ENCODE data around the gene UGT3A2. TPM values are rescaled to one million over a fixed set of nuclear protein-coding genes. Genes with fewer than 3 reads are reported as not detected.

Gene UGT3A2
- total RNA-seq, 2 experiments from 2014 or later = not detected

GRCh38 chr5:36017622-36018021, 49.1 kb downstream of the UGT3A2 start:
- CTCF ChIA-PET = no interaction called here

DNA sequence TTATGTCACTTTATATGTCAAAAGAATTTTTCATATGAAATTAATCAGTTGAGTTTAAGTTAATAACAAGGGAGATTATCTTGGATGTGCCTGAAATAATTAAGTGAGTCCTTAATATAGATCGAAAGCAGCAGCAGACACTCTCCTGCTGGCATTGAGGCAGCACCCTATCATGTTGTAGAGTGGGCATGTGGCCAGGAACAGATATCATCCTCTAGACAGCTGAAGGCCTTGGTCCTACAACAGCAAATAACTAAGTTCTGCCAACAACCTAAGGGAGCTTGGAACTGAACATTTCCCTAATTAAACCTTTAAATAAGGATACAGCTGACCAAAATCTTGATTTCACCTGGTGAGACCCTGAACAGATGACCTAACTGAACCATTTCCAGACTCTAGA, 49.7 kb downstream of the UGT3A2 start:
- ChIA-PET CTCF (no interaction called here), POLR2A (no interaction called here)

More at GRCh38 chr5:36017622-36018021, 49.1 kb downstream of the UGT3A2 start:
- POLR2A ChIA-PET = no interaction called here

DNA sequence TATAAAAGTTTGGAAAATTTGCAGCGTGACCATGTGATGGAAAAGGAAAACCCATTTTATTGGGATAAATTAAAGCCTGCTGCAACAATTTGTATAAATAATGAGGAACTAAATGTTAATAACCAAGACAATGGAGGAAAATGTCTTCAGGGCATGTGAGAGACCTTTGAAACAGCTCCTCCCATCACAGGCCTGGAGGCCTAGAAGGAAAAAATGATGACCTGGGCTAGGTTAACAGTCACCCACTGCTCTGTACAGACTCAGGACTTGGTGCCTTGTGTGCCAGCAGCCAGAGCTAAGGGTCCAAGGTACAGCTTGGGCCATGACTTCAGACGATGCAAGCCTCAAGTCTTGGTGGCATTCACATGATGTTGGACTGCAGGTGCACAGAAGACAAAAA, 53.5 kb downstream of the UGT3A2 start:
- CTCF ChIA-PET = no interaction called here
- POLR2A ChIA-PET = no interaction called here

- POLR2A ChIA-PET = no interaction called here
- CTCF ChIA-PET = no interaction called here
Observed at GRCh38 chr5:36009698-36010097, 57.0 kb downstream of the UGT3A2 start.

GRCh38 chr5:36007366-36007765, 59.3 kb downstream of the UGT3A2 start:
- ChIA-PET POLR2A (no interaction called here), CTCF (no interaction called here)

- CTCF ChIA-PET = no interaction called here
Observed at GRCh38 chr5:36006163-36006562, 60.5 kb downstream of the UGT3A2 start.

GRCh38 chr5:36001032-36001431, 65.7 kb downstream of the UGT3A2 start:
- ChIA-PET POLR2A (no interaction called here), CTCF (no interaction called here)

More at GRCh38 chr5:36006163-36006562, 60.5 kb downstream of the UGT3A2 start:
- POLR2A ChIA-PET = no interaction called here

- ChIA-PET POLR2A (no interaction called here), CTCF (no interaction called here)
Observed at GRCh38 chr5:35999547-35999946, 67.1 kb downstream of the UGT3A2 start.

GRCh38 chr5:35996076-35996475, 70.6 kb downstream of the UGT3A2 start:
- CTCF ChIA-PET = no interaction called here
- POLR2A ChIA-PET = no interaction called here

- ChIA-PET POLR2A (no interaction called here), CTCF (no interaction called here)
Observed at GRCh38 chr5:35990941-35991611, 75.6 kb downstream of the UGT3A2 start, which contains the start of gene UGT3A1. Gene UGT3A1, minus strand, starts transcription at chr5:35991390. Its CDS starts 150 bp downstream, at chr5:35991240.

DNA sequence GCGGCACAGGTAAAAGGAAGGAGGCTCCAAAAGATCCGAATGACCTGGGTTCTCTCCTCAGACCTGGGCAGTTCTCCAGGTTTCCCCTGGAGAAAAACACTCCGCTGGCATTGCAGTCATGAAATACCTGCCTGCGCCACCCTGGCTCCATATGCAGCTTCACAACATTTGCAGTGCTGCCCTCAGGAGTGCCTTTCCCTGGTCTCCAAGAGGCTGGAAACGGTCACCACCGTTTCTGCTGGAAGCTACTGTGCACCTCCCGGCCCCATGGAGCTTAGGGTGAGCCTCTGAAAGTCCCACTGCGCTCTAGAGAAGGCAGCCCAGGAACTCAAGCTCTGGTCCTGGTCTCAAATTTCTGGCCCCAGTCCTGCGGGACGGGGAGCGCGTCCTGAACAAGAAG, 76.2 kb downstream of the UGT3A2 start:
- ChIA-PET POLR2A (no interaction called here), CTCF (no interaction called here)

- ChIA-PET POLR2A (no interaction called here), CTCF (no interaction called here)
Observed at GRCh38 chr5:35988529-35988928, 78.2 kb downstream of the UGT3A2 start.

DNA sequence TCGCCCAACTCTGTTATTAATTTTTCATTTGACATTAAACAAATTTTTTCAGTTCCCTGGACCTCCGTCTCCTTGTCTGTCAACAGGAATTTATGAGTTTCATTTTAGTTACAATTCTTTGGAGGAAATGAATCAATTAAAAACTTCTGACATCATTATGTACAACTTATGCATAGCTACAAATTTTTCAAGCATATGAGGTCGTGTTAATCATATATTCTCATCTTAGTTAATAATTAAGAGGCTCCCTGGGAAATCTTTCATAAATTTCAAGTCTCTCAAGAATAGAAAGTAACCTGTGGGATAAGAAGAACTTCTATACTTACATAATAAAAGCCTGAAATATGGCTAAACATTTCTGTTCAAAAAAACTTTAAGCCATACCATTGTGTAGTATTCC, 78.9 kb downstream of the UGT3A2 start:
- CTCF ChIA-PET = no interaction called here
- POLR2A ChIA-PET = no interaction called here

Other genes with a start within 250 kb of the UGT3A2 start
- 10 to 100 TPM; 81.4 to 82.5 TPM for gene IL7R, start 210.0 kb downstream of the UGT3A2 start, total RNA-seq
- under 1 TPM; 0.27 to 0.44 TPM for gene CAPSL, start 128.3 kb downstream of the UGT3A2 start, total RNA-seq
- gene UGT3A1, start 75.5 kb downstream of the UGT3A2 start, total RNA-seq = not detected
- gene LMBRD2, start 85.0 kb upstream of the UGT3A2 start, total RNA-seq = 10 to 100 TPM; 11.9 to 12.0 TPM
- 10 to 100 TPM; 61.2 to 64.9 TPM for gene SKP2, start 85.2 kb upstream of the UGT3A2 start, total RNA-seq
- 10 to 100 TPM; 22.5 to 27.0 TPM for gene NADK2, start 175.0 kb upstream of the UGT3A2 start, total RNA-seq
- gene RANBP3L, start 235.0 kb upstream of the UGT3A2 start, total RNA-seq = under 1 TPM in 1 of 2 experiments, not detected in 1; 0.15 TPM